H9 (cell line): ENCODE measurements around the gene LMO1. TPM values are rescaled to one million over a fixed set of nuclear protein-coding genes. Genes with fewer than 3 reads are reported as not detected.

Experiments
- DNase-seq: peaks from one replicate; pipeline ENCODE4 v3.0.0-alpha.2; 2017
- H2AFZ ChIP-seq: one replicate; pipeline ENCODE4 v1.6.1; 2013; ENCODE audit warnings: mild to moderate bottlenecking, low read length, control low read depth, moderate library complexity
- H2AK5ac ChIP-seq: 2 replicates; pipeline ENCODE4 v1.6.1; 2013; ENCODE audit warnings: low read length, control low read depth, mixed read lengths; ENCODE audit not compliant: insufficient read length
- H2BK120ac ChIP-seq: one replicate; pipeline ENCODE4 v1.6.1; 2013; ENCODE audit warnings: low read depth, mild to moderate bottlenecking, low read length, control low read depth, inconsistent platforms; ENCODE audit not compliant: poor library complexity, severe bottlenecking
- H2BK12ac ChIP-seq: 2 replicates; pipeline ENCODE4 v1.6.1; 2013; ENCODE audit warnings: low read length, control low read depth, mixed read lengths, low read depth; ENCODE audit not compliant: insufficient read length
- H2BK15ac ChIP-seq: 2 replicates; pipeline ENCODE4 v1.6.1; 2013; ENCODE audit warnings: low read depth, low read length, control low read depth
- H2BK20ac ChIP-seq: one replicate; pipeline ENCODE4 v1.6.1; 2013; ENCODE audit warnings: low read depth, mild to moderate bottlenecking, low read length, control low read depth, inconsistent platforms; ENCODE audit not compliant: poor library complexity, severe bottlenecking
- H2BK5ac ChIP-seq: 2 replicates; pipeline ENCODE4 v1.6.1; 2013; ENCODE audit warnings: low read length, control low read depth, mixed read lengths; ENCODE audit not compliant: insufficient read length
- H3K14ac ChIP-seq: 2 replicates; pipeline ENCODE4 v1.6.1; 2013; ENCODE audit warnings: low read length, control low read depth; ENCODE audit not compliant: insufficient read depth
- H3K18ac ChIP-seq: 2 replicates; pipeline ENCODE4 v1.6.1; 2013; ENCODE audit warnings: low read depth, mild to moderate bottlenecking, mixed read lengths, low read length, control low read depth; ENCODE audit not compliant: insufficient read length
- H3K23ac ChIP-seq: 2 replicates; pipeline ENCODE4 v1.6.1; 2013; ENCODE audit warnings: low read length, control low read depth, mixed read lengths, low read depth; ENCODE audit not compliant: insufficient read length
- H3K23me2 ChIP-seq: 2 replicates; pipeline ENCODE4 v1.6.1; 2013; ENCODE audit warnings: low read depth, mild to moderate bottlenecking, mixed read lengths, low read length, control low read depth; ENCODE audit not compliant: insufficient read length, poor library complexity, severe bottlenecking
- H3K27ac ChIP-seq: 2 replicates; pipeline ENCODE4 v1.5.1; 2013; ENCODE audit warnings: low read length, control low read depth, mixed read lengths, low read depth; ENCODE audit not compliant: insufficient read length
- H3K27me3 ChIP-seq: 2 replicates; pipeline ENCODE4 v1.6.1; 2013; ENCODE audit warnings: low read length, control low read depth, inconsistent platforms; ENCODE audit not compliant: insufficient read depth
- H3K4ac ChIP-seq: 2 replicates; pipeline ENCODE4 v1.6.1; 2013; ENCODE audit warnings: low read depth, mild to moderate bottlenecking, control low read depth, inconsistent platforms, low read length, moderate library complexity
- H3K4me1 ChIP-seq: 2 replicates; pipeline ENCODE4 v1.6.1; 2013; ENCODE audit warnings: low read length, control low read depth, inconsistent platforms; ENCODE audit not compliant: insufficient read depth
- H3K4me2 ChIP-seq: 2 replicates; pipeline ENCODE4 v1.6.1; 2013; ENCODE audit warnings: low read length, control low read depth, mixed read lengths; ENCODE audit not compliant: insufficient read length, insufficient read depth
- H3K56ac ChIP-seq: 2 replicates; pipeline ENCODE4 v1.6.1; 2013; ENCODE audit warnings: low read depth, mild to moderate bottlenecking, mixed read lengths, low read length, control low read depth; ENCODE audit not compliant: insufficient read length
- H3K79me1 ChIP-seq: 2 replicates; pipeline ENCODE4 v1.6.1; 2013; ENCODE audit warnings: low read depth, mild to moderate bottlenecking, moderate library complexity, low read length, control low read depth, inconsistent platforms; ENCODE audit not compliant: insufficient read depth, poor library complexity, severe bottlenecking
- H3K79me2 ChIP-seq: 2 replicates; pipeline ENCODE4 v1.6.1; 2013; ENCODE audit warnings: low read length, control low read depth, inconsistent platforms; ENCODE audit not compliant: insufficient read depth
- H3K9ac ChIP-seq: 2 replicates; pipeline ENCODE4 v1.6.1; 2013; ENCODE audit warnings: low read length, control low read depth, mixed read lengths; ENCODE audit not compliant: insufficient read length; ENCODE audit errors: extremely low read depth
- H3K9me3 ChIP-seq: one replicate; pipeline ENCODE4 v1.6.1; 2013; ENCODE audit warnings: low read depth, low read length, inconsistent platforms; ENCODE audit not compliant: control insufficient read depth
- H3T11ph ChIP-seq: one replicate; pipeline ENCODE4 v1.6.1; 2013; ENCODE audit warnings: mild to moderate bottlenecking, low read length, control low read depth, inconsistent platforms
- H4K20me1 ChIP-seq: one replicate; pipeline ENCODE4 v1.6.1; 2013; ENCODE audit not compliant: control insufficient read depth, insufficient read length, insufficient read depth
- H4K5ac ChIP-seq: 2 replicates; pipeline ENCODE4 v1.6.1; 2013; ENCODE audit warnings: low read depth, mild to moderate bottlenecking, mixed read lengths, low read length, control low read depth; ENCODE audit not compliant: insufficient read length
- H4K8ac ChIP-seq: replicated peaks from 2 replicates; pipeline ENCODE4 v1.6.1; 2013; ENCODE audit warnings: low read length, control low read depth, mixed read lengths, low read depth; ENCODE audit not compliant: insufficient read length
- H4K91ac ChIP-seq: 2 replicates; pipeline ENCODE4 v1.6.1; 2013; ENCODE audit warnings: low read depth, mild to moderate bottlenecking, moderate library complexity, mixed read lengths, low read length, control low read depth; ENCODE audit not compliant: insufficient read length
- H3K27ac Mint-ChIP-seq, 3 experiments: 2 replicates in 2 of 3; 3 replicates in 1 of 3; pipeline ENCODE4 v1.8.0; 2020 to 2021; ENCODE audit warnings: mixed read lengths in 3 of 3, mild to moderate bottlenecking in 1 of 3, moderate library complexity in 1 of 3
- H3K27me3 Mint-ChIP-seq: 2 replicates; pipeline ENCODE4 v1.8.0; 2021; ENCODE audit warnings: low read depth, mild to moderate bottlenecking, moderate library complexity, mixed read lengths
- H3K36me3 Mint-ChIP-seq, 3 experiments: 2 replicates in 2 of 3; 3 replicates in 1 of 3; pipeline ENCODE4 v1.8.0; 2020 to 2021; ENCODE audit warnings: low read depth in 3 of 3, mixed read lengths in 3 of 3; ENCODE audit not compliant: insufficient read depth in 1 of 3
- H3K4me1 Mint-ChIP-seq, 2 experiments: 2 replicates each; pipeline ENCODE4 v1.8.0; 2020; ENCODE audit warnings: mixed read lengths in 2 of 2
- H3K4me3 Mint-ChIP-seq, 2 experiments: 2 replicates in 1 of 2; 3 replicates in 1 of 2; pipeline ENCODE4 v1.8.0; 2020 to 2021; ENCODE audit warnings: mild to moderate bottlenecking in 2 of 2, mixed read lengths in 2 of 2, moderate library complexity in 1 of 2
- H3K9me3 Mint-ChIP-seq, 2 experiments: 2 replicates in 1 of 2; 3 replicates in 1 of 2; pipeline ENCODE4 v1.8.0; 2020; ENCODE audit warnings: mild to moderate bottlenecking in 2 of 2, mixed read lengths in 2 of 2, moderate library complexity in 1 of 2
- CTCF ChIP-seq: fragments of 200-600 bp; sonication (generic); conservative IDR thresholded peaks from 3 replicates; pipeline ENCODE4 v1.8.0; 2021; ENCODE audit warnings: antibody characterized with exemption, mild to moderate bottlenecking
- WGBS: extraction: QIAGEN DNeasy Blood & Tissue Kit; methylation state at CpG from one replicate; pipeline ENCODE4 v1.1.7; 2013; ENCODE audit warnings: missing lambda C conversion rate, low lambda C conversion rate, mixed read lengths; ENCODE audit not compliant: insufficient read length; ENCODE audit errors: extremely low coverage; 5-methylcytosine and 5-hydroxymethylcytosine counted together
- total RNA-seq: library from RNA; stranded (reverse); gene quantifications from 2 replicates; pipeline ENCODE4 v1.2.1, GENCODE V29; 2021

LMO1 gene
- total RNA-seq, 1 experiment from 2014 or later: 0.50 TPM

- WGBS: no CpG with 5 or more reads among the region's 5 CpGs
- DNase-seq: no peak
- H3K9me3 ChIP-seq: no peaks in the 10 kb centered on the region
- no peak overlapping the region for H2BK20ac ChIP-seq
- TF ChIP-seq CTCF: no peak
- no peak overlapping the region for H3K56ac ChIP-seq
- Mint-ChIP-seq H3K27me3 (peaks cover 50% of the 10 kb centered on the region), H3K9me3 (no peaks in the 10 kb centered on the region), H3K27ac (no peak overlapping the region), H3K4me3 (no peak overlapping the region), H3K36me3 (no peaks in the 10 kb centered on the region), H3K4me1 (peaks cover 10 to 17% of the 10 kb centered on the region in 2 experiments)
- H3K4me1 ChIP-seq: no peaks in the 10 kb centered on the region
- no peak overlapping the region for H3T11ph ChIP-seq
- H2BK120ac ChIP-seq: no peak overlapping the region
- H3K27ac ChIP-seq: no peak overlapping the region
- H2AK5ac ChIP-seq: no peak overlapping the region
- H3K27me3 ChIP-seq: no peaks in the 10 kb centered on the region
- H3K14ac ChIP-seq: no peak overlapping the region
- no peak overlapping the region for H4K5ac ChIP-seq
- no peak overlapping the region for H2BK5ac ChIP-seq
- H3K9ac ChIP-seq: no peak overlapping the region
- no peaks in the 10 kb centered on the region for H3K23me2 ChIP-seq
- H2BK12ac ChIP-seq: no peak overlapping the region
- no peaks in the 10 kb centered on the region for H3K79me2 ChIP-seq
- H4K8ac ChIP-seq: no peak overlapping the region
- no peak overlapping the region for H4K91ac ChIP-seq
- no peaks in the 10 kb centered on the region for H3K79me1 ChIP-seq
- no peaks in the 10 kb centered on the region for H4K20me1 ChIP-seq
- no peak overlapping the region for H3K23ac ChIP-seq
- no peak overlapping the region for H2BK15ac ChIP-seq
- H3K4me2 ChIP-seq: no peak overlapping the region
- no peak overlapping the region for H3K4ac ChIP-seq
- H2AFZ ChIP-seq: no peak overlapping the region
- no peak overlapping the region for H3K18ac ChIP-seq
These were observed 86.5 kb downstream of the LMO1 start for GRCh38 chr11:8177136-8177535.

Other genes with a start within 250 kb of the LMO1 start
- gene TUB, start 182.7 kb downstream of the LMO1 start, total RNA-seq: 14.8 and 14.9 TPM in 2 replicates
- 19.9 and 23.7 TPM in 2 replicates for gene RIC3, start 94.9 kb downstream of the LMO1 start, total RNA-seq